Liver (tissue), 9 donors: ENCODE data around the gene KIF26B. TPM values are rescaled to one million over a fixed set of nuclear protein-coding genes. Genes with fewer than 3 reads are reported as not detected.
"Not testable (repeated sequence)": the region's sequence is repeated elsewhere in the genome, so short reads cannot be mapped to it uniquely, and the experiment has no call there.

Source experiments
- DNase-seq: peaks from one replicate; pipeline ENCODE4 v3.0.0-alpha.2; 2017; ENCODE audit warnings: low spot score
- H3K27ac ChIP-seq, 2 donors: one replicate each; pipeline ENCODE4 v1.7.0; 2013; ENCODE audit warnings: inconsistent platforms in 2 of 2, low read length in 2 of 2, control low read depth in 1 of 2, low read depth in 1 of 2, mild to moderate bottlenecking in 1 of 2
- H3K27me3 ChIP-seq, 4 donors: one replicate each; pipeline versions ENCODE4 v1.6.1 to v1.7.0; 2013; ENCODE audit warnings: low read length in 3 of 4, inconsistent platforms in 1 of 4, mild to moderate bottlenecking in 1 of 4, moderate library complexity in 1 of 4; ENCODE audit not compliant: control insufficient read depth in 4 of 4, insufficient read depth in 4 of 4
- H3K36me3 ChIP-seq, 4 donors: one replicate each; pipeline versions ENCODE4 v1.6.1 to v1.7.0; 2013; ENCODE audit warnings: low read length in 3 of 4, mild to moderate bottlenecking in 3 of 4, low read depth in 1 of 4, moderate library complexity in 1 of 4; ENCODE audit not compliant: control insufficient read depth in 4 of 4, insufficient read depth in 3 of 4
- H3K4me1 ChIP-seq, 4 donors: one replicate each; pipeline versions ENCODE4 v1.6.1 to v1.7.0; 2013; ENCODE audit warnings: low read length in 3 of 4, mild to moderate bottlenecking in 3 of 4, moderate library complexity in 1 of 4; ENCODE audit not compliant: control insufficient read depth in 4 of 4, insufficient read depth in 4 of 4
- H3K4me3 ChIP-seq, 3 donors: one replicate each; pipeline versions ENCODE4 v1.6.1 to v1.7.0; 2013; ENCODE audit warnings: low read length in 3 of 3, control low read depth in 1 of 3, low read depth in 1 of 3, mild to moderate bottlenecking in 1 of 3
- H3K9ac ChIP-seq, 2 donors: one replicate each; pipeline ENCODE4 v1.7.0; 2013; ENCODE audit warnings: low read length in 2 of 2, mild to moderate bottlenecking in 2 of 2, moderate library complexity in 2 of 2, control low read depth in 1 of 2, low read depth in 1 of 2
- H3K9me3 ChIP-seq, 4 donors: one replicate each; pipeline versions ENCODE4 v1.6.1 to v1.7.0; 2013; ENCODE audit warnings: low read length in 3 of 4; ENCODE audit not compliant: control insufficient read depth in 4 of 4
- ATF3 ChIP-seq: IDR thresholded peaks from 2 replicates; pipeline ENCODE4 v1.6.1; 2016; ENCODE audit warnings: antibody characterized with exemption
- CTCF ChIP-seq: fragments of 150-350 bp; IDR thresholded peaks from 2 replicates; pipeline ENCODE4 v1.5.1; 2017; ENCODE audit warnings: improper control_type of control experiment, low read depth, low read length; ENCODE audit not compliant: missing input control
- EGR1 ChIP-seq, 2 donors: IDR thresholded peaks; 2 replicates each; pipeline ENCODE4 v1.6.1; 2016 to 2018; ENCODE audit warnings: antibody characterized with exemption in 2 of 2, low read depth in 2 of 2
- FOXA1 ChIP-seq: IDR thresholded peaks from 2 replicates; pipeline ENCODE4 v1.6.1; 2016; ENCODE audit warnings: antibody characterized with exemption
- FOXA2 ChIP-seq: IDR thresholded peaks from 2 replicates; pipeline ENCODE4 v1.6.1; 2016; ENCODE audit warnings: antibody characterized with exemption
- GABPA ChIP-seq, 2 donors: IDR thresholded peaks in 1 of 2; conservative IDR thresholded peaks in 1 of 2; 2 replicates each; pipeline ENCODE4 v1.6.1; 2016; ENCODE audit warnings: antibody characterized with exemption in 2 of 2, mild to moderate bottlenecking in 1 of 2, moderate library complexity in 1 of 2
- HNF4A ChIP-seq, 2 donors: conservative IDR thresholded peaks; 2 replicates each; pipeline ENCODE4 v1.6.1; 2016; ENCODE audit warnings: antibody characterized with exemption in 2 of 2, mild to moderate bottlenecking in 2 of 2
- HNF4G ChIP-seq: IDR thresholded peaks from 2 replicates; pipeline ENCODE4 v1.6.1; 2016; ENCODE audit warnings: antibody characterized with exemption
- JUND ChIP-seq, 2 donors: IDR thresholded peaks; 2 replicates each; pipeline ENCODE4 v1.6.1; 2016; ENCODE audit warnings: antibody characterized with exemption in 2 of 2
- MAX ChIP-seq: IDR thresholded peaks from 2 replicates; pipeline ENCODE4 v1.6.1; 2016; ENCODE audit warnings: antibody characterized with exemption
- NR2F2 ChIP-seq: IDR thresholded peaks from 2 replicates; pipeline ENCODE4 v1.6.1; 2016; ENCODE audit warnings: antibody characterized with exemption
- RXRA ChIP-seq, 2 donors: IDR thresholded peaks; 2 replicates each; pipeline ENCODE4 v1.6.1; 2017 to 2018; ENCODE audit warnings: antibody characterized with exemption in 2 of 2, mild to moderate bottlenecking in 1 of 2
- SP1 ChIP-seq: IDR thresholded peaks from 2 replicates; pipeline ENCODE4 v1.6.1; 2018; ENCODE audit warnings: antibody characterized with exemption, mild to moderate bottlenecking
- TAF1 ChIP-seq: conservative IDR thresholded peaks from 2 replicates; pipeline ENCODE4 v1.6.1; 2016; ENCODE audit warnings: antibody characterized with exemption, mild to moderate bottlenecking
- YY1 ChIP-seq: IDR thresholded peaks from 2 replicates; pipeline ENCODE4 v1.6.1; 2016; ENCODE audit warnings: antibody characterized with exemption, mild to moderate bottlenecking
- WGBS: extraction: QIAGEN DNeasy Blood & Tissue Kit; methylation state at CpG from one replicate; pipeline ENCODE4 v1.1.7; 2013; 5-methylcytosine and 5-hydroxymethylcytosine counted together
- polyA plus RNA-seq, 2 donors: library from polyadenylated mRNA; stranded (reverse) in 1 of 2; unstranded in 1 of 2; fragments of 200-250 nt in 1 of 2; fragments of >200 nt in 1 of 2; fragmentation: Nextera tagmentation in 1 of 2; extraction: Ambion mirVana in 1 of 2; gene quantifications; one replicate each; pipeline versions ENCODE4 v1.2.1 to v1.2.3, GENCODE V29; 2013 to 2015
- total RNA-seq, 2 donors: library from RNA; depleted of rRNA; stranded (reverse); fragments of >200 nt; gene quantifications; one replicate each; pipeline ENCODE4 v1.2.3, GENCODE V29; 2014
- donor health status: healthy.
- donor health status: healthy.
- donor health status: healthy.
- donor health status: healthy.
- donor health status: healthy.

Gene KIF26B
- total and polyA plus RNA-seq, 4 donors: 0.10 to 1.7 (median 0.34) TPM

DNA sequence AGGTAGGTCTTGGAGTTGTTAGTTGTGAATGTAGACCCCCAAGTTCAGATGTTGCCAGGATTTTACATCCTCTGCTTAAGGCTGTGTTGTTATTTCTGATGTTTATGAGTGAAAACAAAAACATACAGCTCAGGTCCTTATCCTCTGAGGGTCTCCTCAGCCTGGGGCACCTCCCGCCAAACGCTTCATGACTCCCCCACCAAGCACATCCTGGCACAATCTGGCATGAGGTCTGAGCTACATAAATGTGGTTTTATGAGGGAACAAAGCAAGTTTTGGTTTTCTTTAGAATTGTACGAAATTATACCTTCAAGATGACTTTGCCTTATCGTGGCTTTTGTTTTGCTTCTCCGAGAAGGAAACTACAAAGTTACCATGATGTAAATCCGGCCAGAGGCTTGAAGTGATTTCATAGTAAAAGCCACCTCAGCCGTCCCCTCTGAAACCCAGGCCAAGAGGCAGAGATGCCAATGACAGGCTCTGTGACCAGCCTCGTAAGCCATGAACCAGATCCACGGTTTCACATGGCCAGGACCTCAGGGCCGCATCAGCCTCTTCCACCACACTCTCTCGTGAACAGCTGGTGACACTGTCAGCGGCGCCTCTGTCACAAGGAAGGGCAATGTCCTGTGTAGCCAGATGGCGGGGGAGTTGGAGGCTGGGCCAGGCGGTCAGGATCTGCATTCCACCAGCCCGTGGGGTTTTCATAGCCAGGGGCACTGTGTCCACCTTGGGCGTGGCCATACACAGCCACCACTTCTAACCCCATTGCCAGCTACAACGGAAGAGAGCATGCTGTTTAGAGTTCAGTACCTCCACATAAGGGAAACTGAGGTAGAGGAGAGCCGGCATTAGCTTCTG lies 199.4 kb downstream of the KIF26B start:
- H3K27ac ChIP-seq: no peak overlapping the region
- WGBS: 86% methylated on average over 19 of the region's 19 CpGs
- H3K27me3 ChIP-seq: no peaks in the 10 kb centered on the region
- H3K9me3 ChIP-seq: no peaks in the 10 kb centered on the region
- DNase-seq: no peak
- H3K9ac ChIP-seq: no peak overlapping the region
- no peaks in the 10 kb centered on the region for H3K4me1 ChIP-seq
- H3K4me3 ChIP-seq: no peak overlapping the region
- no peaks in the 10 kb centered on the region for H3K36me3 ChIP-seq
- TF ChIP-seq HNF4G: no peak
- no peak for TF ChIP-seq SP1
- no peak for TF ChIP-seq FOXA1
- no peak for TF ChIP-seq YY1
- TF ChIP-seq HNF4A (conservative IDR thresholded peaks at IDR 0.05): no peak
- no peak for TF ChIP-seq FOXA2
- TF ChIP-seq MAX: no peak
- no peak for TF ChIP-seq JUND (IDR thresholded peaks at IDR 0.05)
- TF ChIP-seq ATF3: no peak
- no peak for TF ChIP-seq CTCF
- TF ChIP-seq TAF1: no peak

DNA sequence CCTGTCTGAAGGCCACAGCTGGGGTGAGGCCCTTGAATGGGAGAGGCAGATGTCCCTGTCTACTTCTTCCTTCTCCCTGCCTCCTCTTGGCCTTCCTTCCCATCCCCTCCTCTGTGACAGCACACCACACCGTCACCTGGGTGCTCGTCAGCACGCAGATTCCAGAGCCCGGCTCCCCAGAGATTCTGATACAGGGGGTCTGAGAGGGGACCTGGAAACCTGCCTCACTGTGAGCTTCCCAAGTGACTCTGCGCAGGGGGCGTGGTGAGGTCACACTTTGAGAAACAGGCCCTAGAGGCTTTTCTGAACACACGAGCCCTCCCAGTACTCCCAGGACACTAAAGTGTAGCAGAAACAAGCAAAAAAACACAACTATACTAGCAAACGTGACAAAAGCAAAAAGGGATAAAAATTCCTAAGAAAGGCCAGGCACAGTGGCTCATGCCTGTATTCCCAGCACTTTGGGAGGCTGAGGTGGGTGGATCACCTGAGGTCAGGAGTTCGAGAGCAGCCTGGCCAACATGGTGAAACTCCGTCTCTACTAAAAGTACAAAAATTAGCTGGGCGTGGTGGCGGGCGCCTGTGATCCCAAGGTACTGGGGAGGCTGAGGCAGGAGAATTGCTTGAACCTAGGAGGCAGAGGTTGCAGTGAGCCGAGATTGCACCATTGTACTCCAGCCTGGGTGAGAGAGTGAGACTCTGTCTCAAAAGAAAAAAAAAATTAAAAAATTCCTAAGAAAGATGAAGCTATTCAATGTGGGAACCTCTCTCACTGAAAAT lies 201.3 kb downstream of the KIF26B start:
- not testable (repeated sequence) for H3K4me3 ChIP-seq, H3K27me3 ChIP-seq, DNase-seq, H3K9ac ChIP-seq, H3K9me3 ChIP-seq, H3K36me3 ChIP-seq, H3K4me1 ChIP-seq, H3K27ac ChIP-seq
- 92% methylated on average over 14 of the region's 14 CpGs for WGBS

DNA sequence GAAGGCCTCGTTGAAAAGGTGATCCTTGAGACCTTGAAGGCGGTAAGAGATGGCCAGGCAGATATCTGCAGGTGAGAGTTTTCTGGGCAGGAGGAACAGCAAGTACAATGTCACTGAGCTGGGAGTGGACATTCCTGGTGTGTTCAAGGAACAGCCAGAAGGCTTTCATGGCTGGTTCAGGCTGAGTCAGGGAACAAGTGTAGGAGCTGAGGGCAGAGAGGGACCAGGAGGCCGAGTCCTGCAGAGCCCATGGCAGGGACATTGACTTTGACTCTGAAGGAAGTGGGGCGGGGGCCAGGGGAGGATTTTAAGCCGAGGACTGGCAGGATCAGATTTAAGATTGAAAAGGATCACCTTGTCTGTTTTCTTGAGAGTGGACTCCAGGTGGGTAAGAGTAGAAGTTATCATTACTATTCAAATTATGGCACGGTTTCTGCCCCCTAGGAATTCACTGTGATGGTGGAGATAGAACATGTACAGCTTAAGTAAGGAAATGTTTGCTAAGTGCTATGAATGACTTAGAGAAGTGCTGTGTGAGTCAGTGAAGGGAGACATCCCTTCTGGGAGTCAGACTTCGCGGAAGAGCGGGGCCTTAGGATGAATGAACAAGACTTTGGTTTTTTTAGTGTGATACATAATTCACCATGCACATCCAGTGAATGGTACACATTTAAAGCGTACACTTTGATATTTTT lies 202.3 kb downstream of the KIF26B start:
- Histone ChIP-seq H3K4me1 (no peaks in the 10 kb centered on the region), H3K27ac (no peak overlapping the region), H3K27me3 (no peaks in the 10 kb centered on the region), H3K4me3 (no peak overlapping the region), H3K9me3 (no peaks in the 10 kb centered on the region), H3K9ac (no peak overlapping the region), H3K36me3 (no peaks in the 10 kb centered on the region)
- WGBS: 88% methylated on average over 10 of the region's 10 CpGs
- DNase-seq: no peak
- TF ChIP-seq YY1 (no peak), JUND (IDR thresholded peaks at IDR 0.05) (no peak), MAX (no peak), GABPA (IDR thresholded peaks at IDR 0.05 in 1 of 2, conservative IDR thresholded peaks at IDR 0.05 in 1 of 2) (no peak), CTCF (no peak), RXRA (IDR thresholded peaks at IDR 0.05) (no peak), NR2F2 (no peak), FOXA2 (no peak), HNF4G (no peak), ATF3 (no peak), EGR1 (IDR thresholded peaks at IDR 0.05; ENCODE audit: low read depth in 2 of 2) (no peak), FOXA1 (no peak)
